OCI-LY3 (cell line): Measurements from ENCODE around the gene SNX13.

Source experiments
- H2AFZ ChIP-seq: fragments of 200-600, 300-600 bp; shearing (Covaris generic); 2 replicates; pipeline ENCODE4 v1.6.0; 2014; ENCODE audit warnings: antibody characterized with exemption, low read depth, low read length
- H3K27ac ChIP-seq: fragments of 200-600, 300-600 bp; sonication (generic); 2 replicates; pipeline ENCODE4 v1.5.1; 2014; ENCODE audit warnings: mild to moderate bottlenecking, low read length, moderate library complexity, mixed read lengths
- H3K27me3 ChIP-seq: fragments of 200-600, 300-600 bp; sonication (generic); 2 replicates; pipeline ENCODE4 v1.6.1; 2014; ENCODE audit warnings: low read depth, low read length, mixed read lengths
- H3K36me3 ChIP-seq: fragments of 200-600, 300-600 bp; sonication (generic); replicated peaks from 2 replicates; pipeline ENCODE3; 2014; ENCODE audit warnings: low read depth, low read length, mixed read lengths
- H3K4me1 ChIP-seq: fragments of 300-600, 200-600 bp; sonication (generic); 2 replicates; pipeline ENCODE4 v1.6.1; 2014; ENCODE audit warnings: low read length, mixed read lengths
- H3K4me2 ChIP-seq: fragments of 200-600, 300-600 bp; sonication (generic); 2 replicates; pipeline ENCODE4 v1.6.1; 2014; ENCODE audit warnings: low read length, mixed read lengths
- H3K4me3 ChIP-seq: fragments of 300-600, 200-600 bp; sonication (generic); 2 replicates; pipeline ENCODE4 v1.5.1; 2014; ENCODE audit warnings: antibody characterized with exemption, mild to moderate bottlenecking, low read length, moderate library complexity
- H3K79me2 ChIP-seq: fragments of 300-600, 200-600 bp; shearing (Covaris generic); 2 replicates; pipeline ENCODE4 v1.6.1; 2014; ENCODE audit warnings: mild to moderate bottlenecking, low read length, mixed read lengths
- H3K9ac ChIP-seq: fragments of 300-600, 200-600 bp; shearing (Covaris generic); 2 replicates; pipeline ENCODE4 v1.6.0; 2014; ENCODE audit warnings: mild to moderate bottlenecking, low read length, moderate library complexity
- H3K9me3 ChIP-seq: fragments of 200-600, 300-600 bp; shearing (Covaris generic); 2 replicates; pipeline ENCODE4 v1.6.1; 2014; ENCODE audit warnings: low read length, mixed read lengths; ENCODE audit not compliant: insufficient read depth
- H4K20me1 ChIP-seq: fragments of 200-600, 300-600 bp; sonication (generic); 2 replicates; pipeline ENCODE4 v1.6.1; 2016; ENCODE audit warnings: low read length, mixed read lengths; ENCODE audit not compliant: insufficient read depth
- EZH2phosphoT487 ChIP-seq: fragments of 200-600 bp; shearing (Covaris generic); IDR thresholded peaks from 2 replicates; pipeline ENCODE4 v1.6.1; 2018; ENCODE audit warnings: antibody characterized with exemption, mixed run types, low read depth
- TF ChIP-seq, protein P1 (sequence below): fragments of 200-600, 300-600 bp; sonication (generic); IDR thresholded peaks from 2 replicates; pipeline ENCODE4 v1.5.1; 2014; ENCODE audit warnings: antibody characterized with exemption, low read length, low read depth

The SNX13 gene

DNA sequence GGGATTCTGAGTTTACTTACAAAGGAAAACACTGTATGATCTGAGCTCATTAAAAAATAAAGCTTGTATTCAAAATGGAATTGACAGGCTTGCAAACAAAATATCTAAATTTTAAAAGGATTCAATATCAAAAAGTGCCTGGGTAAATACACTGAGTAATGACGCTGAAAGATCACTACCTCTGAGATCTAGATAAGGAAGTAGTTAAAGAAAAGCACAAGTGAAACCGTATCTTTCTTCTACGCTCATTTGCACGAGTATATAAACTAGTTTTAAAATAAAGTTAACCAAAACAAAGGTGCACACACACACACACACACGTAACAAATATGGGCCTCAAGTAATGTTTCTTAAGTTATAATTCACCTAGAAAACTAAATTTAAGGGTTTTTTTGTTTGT lies 93.4 kb downstream of the SNX13 start:
- no peaks in the 10 kb centered on the region for H4K20me1 ChIP-seq
- H3K4me3 ChIP-seq = peak overlapping the region; percentile 13
- peaks cover 12% of the 10 kb centered on the region for H3K36me3 ChIP-seq
- no peak overlapping the region for H3K27ac ChIP-seq
- TF ChIP-seq EZH2phosphoT487 = no peak
- TF ChIP-seq, protein P1, sequence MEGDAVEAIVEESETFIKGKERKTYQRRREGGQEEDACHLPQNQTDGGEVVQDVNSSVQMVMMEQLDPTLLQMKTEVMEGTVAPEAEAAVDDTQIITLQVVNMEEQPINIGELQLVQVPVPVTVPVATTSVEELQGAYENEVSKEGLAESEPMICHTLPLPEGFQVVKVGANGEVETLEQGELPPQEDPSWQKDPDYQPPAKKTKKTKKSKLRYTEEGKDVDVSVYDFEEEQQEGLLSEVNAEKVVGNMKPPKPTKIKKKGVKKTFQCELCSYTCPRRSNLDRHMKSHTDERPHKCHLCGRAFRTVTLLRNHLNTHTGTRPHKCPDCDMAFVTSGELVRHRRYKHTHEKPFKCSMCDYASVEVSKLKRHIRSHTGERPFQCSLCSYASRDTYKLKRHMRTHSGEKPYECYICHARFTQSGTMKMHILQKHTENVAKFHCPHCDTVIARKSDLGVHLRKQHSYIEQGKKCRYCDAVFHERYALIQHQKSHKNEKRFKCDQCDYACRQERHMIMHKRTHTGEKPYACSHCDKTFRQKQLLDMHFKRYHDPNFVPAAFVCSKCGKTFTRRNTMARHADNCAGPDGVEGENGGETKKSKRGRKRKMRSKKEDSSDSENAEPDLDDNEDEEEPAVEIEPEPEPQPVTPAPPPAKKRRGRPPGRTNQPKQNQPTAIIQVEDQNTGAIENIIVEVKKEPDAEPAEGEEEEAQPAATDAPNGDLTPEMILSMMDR = no peak
- no peaks in the 10 kb centered on the region for H3K9me3 ChIP-seq
- H3K9ac ChIP-seq = no peak overlapping the region
- no peaks in the 10 kb centered on the region for H3K79me2 ChIP-seq
- H3K4me1 ChIP-seq = peaks cover 26% of the 10 kb centered on the region
- no peak overlapping the region for H2AFZ ChIP-seq
- peak overlapping the region; percentile 34 for H3K4me2 ChIP-seq
- H3K27me3 ChIP-seq = no peaks in the 10 kb centered on the region

DNA sequence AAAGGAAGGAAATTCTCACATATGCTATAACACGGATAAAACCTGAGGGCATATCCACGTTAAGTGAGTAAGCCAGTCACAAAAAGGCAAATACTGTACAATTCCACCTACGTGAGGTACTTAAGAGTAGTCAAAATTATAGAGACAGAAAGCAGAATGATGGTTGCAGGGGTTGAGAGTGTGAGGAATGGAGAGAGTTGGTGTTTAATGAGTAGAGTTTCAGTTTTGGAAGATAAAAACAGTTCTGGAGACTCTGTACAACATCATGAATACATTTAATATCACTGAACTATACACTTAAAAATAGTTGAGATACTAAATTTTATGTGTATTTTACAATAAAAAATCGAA lies 95.1 kb downstream of the SNX13 start:
- Histone ChIP-seq H3K27me3 (no peaks in the 10 kb centered on the region), H3K36me3 (peaks cover 14% of the 10 kb centered on the region), H3K4me3 (no peak overlapping the region), H3K9ac (no peak overlapping the region), H3K27ac (no peak overlapping the region), H3K9me3 (no peaks in the 10 kb centered on the region), H4K20me1 (no peaks in the 10 kb centered on the region), H2AFZ (no peak overlapping the region), H3K4me2 (no peak overlapping the region), H3K4me1 (peaks cover 26% of the 10 kb centered on the region), H3K79me2 (no peaks in the 10 kb centered on the region)
- TF ChIP-seq, protein P1 = no peak
- TF ChIP-seq EZH2phosphoT487 = no peak

DNA sequence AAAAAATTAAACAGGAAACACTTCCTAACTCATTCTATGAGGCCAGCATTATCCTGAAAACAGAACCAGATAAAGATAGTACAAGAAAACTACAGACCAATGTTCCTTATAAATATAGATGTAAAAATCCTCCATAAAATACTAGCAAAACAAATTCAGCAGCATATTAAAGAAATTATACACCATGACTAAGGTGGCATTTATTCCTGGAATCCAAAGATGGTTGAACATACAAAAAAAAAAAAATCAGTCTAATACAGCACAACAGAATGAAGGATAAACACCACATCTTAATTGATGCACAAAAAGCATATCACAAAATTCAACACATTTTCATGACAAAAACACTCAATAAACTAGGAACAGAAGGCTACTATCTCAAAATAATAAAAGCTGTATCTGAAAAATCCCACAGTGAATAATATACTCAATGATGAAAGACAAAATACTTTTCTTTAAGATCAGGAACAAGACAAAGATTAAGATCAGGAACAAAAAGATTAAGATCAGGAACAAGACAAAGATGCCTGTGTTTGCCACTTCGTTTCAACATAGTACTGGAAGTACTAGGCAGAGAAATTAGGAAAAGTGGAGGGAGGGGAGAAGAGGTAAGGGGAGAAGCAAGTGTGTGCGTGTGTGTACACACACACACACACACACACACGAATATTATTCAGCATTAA lies 95.6 kb downstream of the SNX13 start:
- H3K9me3 ChIP-seq = no peaks in the 10 kb centered on the region
- no peaks in the 10 kb centered on the region for H3K79me2 ChIP-seq
- H3K27ac ChIP-seq = no peak overlapping the region
- no peaks in the 10 kb centered on the region for H3K27me3 ChIP-seq
- peaks cover 26% of the 10 kb centered on the region for H3K4me1 ChIP-seq
- H3K9ac ChIP-seq = no peak overlapping the region
- H2AFZ ChIP-seq = no peak overlapping the region
- peaks cover 14% of the 10 kb centered on the region for H3K36me3 ChIP-seq
- TF ChIP-seq, protein P1 = no peak
- no peak for TF ChIP-seq EZH2phosphoT487
- no peak overlapping the region for H3K4me3 ChIP-seq
- H4K20me1 ChIP-seq = no peaks in the 10 kb centered on the region
- H3K4me2 ChIP-seq = no peak overlapping the region

DNA sequence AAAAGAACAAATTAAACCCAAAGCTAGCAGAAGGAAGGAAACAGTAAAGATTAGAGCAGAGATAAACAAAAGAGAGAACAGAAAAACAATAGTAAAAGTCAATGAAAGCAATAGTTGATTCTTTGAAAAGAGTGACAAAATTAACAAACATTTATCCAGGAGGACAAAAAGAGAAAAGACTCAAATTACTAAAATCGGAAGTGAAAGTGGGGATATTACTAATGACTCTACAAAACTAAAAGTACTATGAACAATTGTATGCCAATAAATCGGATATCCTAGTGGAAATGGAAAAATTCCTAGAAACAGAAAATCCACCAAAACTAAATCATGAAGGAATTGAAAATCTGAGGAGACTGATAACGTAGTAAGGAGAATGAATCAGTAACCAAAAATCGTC lies 96.3 kb downstream of the SNX13 start:
- Histone ChIP-seq H3K4me2 (peak overlapping the region; percentile 41; the same call in 1 of the 2 replicates), H4K20me1 (no peaks in the 10 kb centered on the region), H3K36me3 (peaks cover 14% of the 10 kb centered on the region), H2AFZ (no peak overlapping the region), H3K27me3 (no peaks in the 10 kb centered on the region), H3K9me3 (no peaks in the 10 kb centered on the region), H3K4me1 (peaks cover 26% of the 10 kb centered on the region), H3K9ac (no peak overlapping the region), H3K79me2 (no peaks in the 10 kb centered on the region), H3K4me3 (no peak overlapping the region), H3K27ac (no peak overlapping the region)
- TF ChIP-seq, protein P1 = no peak
- TF ChIP-seq EZH2phosphoT487 = no peak
